Activated CD4-positive, alpha-beta T cell treated with anti-CD3 and anti-CD28 coated beads for 36 hours (primary cell): ENCODE results near the gene TPPP. TPM values are rescaled to one million over a fixed set of nuclear protein-coding genes. Genes with fewer than 3 reads are reported as not detected.
"Not testable (repeated sequence)": the region's sequence is repeated elsewhere in the genome, so short reads cannot be mapped to it uniquely, and the experiment has no call there.

Experiments used
- ATAC-seq: fragments of 200-7000 bp; cut with Tn5 transposase; one replicate; pipeline ENCODE4 v1.10.0; 2021; ENCODE audit warnings: mild to moderate bottlenecking, moderate library complexity
- CTCF ChIA-PET: fragments of 350-600 bp; sonication (Branson Sonifier 250); formaldehyde crosslinking; loops from one replicate; lab custom pipeline; 2021; ENCODE audit warnings: antibody characterized with exemption; lab: Charles Lee
- POLR2A ChIA-PET: fragments of 350-600 bp; sonication (Branson Sonifier 250); formaldehyde crosslinking; loops from one replicate; lab custom pipeline; 2021; ENCODE audit warnings: antibody characterized with exemption, inconsistent platforms; lab: Charles Lee
- DNase-seq: peaks from one replicate; pipeline ENCODE4 v3.0.0-alpha.2; 2020
- H3K27ac Mint-ChIP-seq: one replicate; pipeline ENCODE4 v1.8.0; 2021; ENCODE audit warnings: mixed read lengths
- H3K27me3 Mint-ChIP-seq: one replicate; pipeline ENCODE4 v1.8.0; 2021; ENCODE audit warnings: mixed read lengths
- H3K36me3 Mint-ChIP-seq: one replicate; pipeline ENCODE4 v1.8.0; 2021; ENCODE audit warnings: low read depth, mixed read lengths
- H3K4me1 Mint-ChIP-seq: one replicate; pipeline ENCODE4 v1.8.0; 2021; ENCODE audit warnings: mixed read lengths
- H3K4me3 Mint-ChIP-seq: one replicate; pipeline ENCODE4 v1.8.0; 2021; ENCODE audit warnings: mild to moderate bottlenecking, moderate library complexity, mixed read lengths
- H3K9me3 Mint-ChIP-seq: one replicate; pipeline ENCODE4 v1.8.0; 2021; ENCODE audit warnings: low read depth, mixed read lengths
- intact Hi-C, 2 experiments: fragments of 100-400 bp; cut with DNase I in 1 of 2; cut with micrococcal nuclease in 1 of 2; formaldehyde crosslinking; loops; one replicate each; pipeline versions ENCODE4 v1.14.2 to v1.15.1; 2022 to 2024; cut with DNase I, micrococcal nuclease
- total RNA-seq, 2 experiments: library from RNA; stranded (reverse); gene quantifications; one replicate each; pipeline ENCODE4 v1.2.3, GENCODE V29; 2021

Gene TPPP
- total RNA-seq, 2 experiments from 2014 or later = 0.21 TPM

- Mint-ChIP-seq H3K27ac (no peak overlapping the region), H3K4me1 (no peaks in the 10 kb centered on the region), H3K27me3 (peaks cover 3% of the 10 kb centered on the region), H3K4me3 (peak overlapping the region; percentile 19), H3K9me3 (peaks cover 2% of the 10 kb centered on the region), H3K36me3 (no peaks in the 10 kb centered on the region)
- ChIA-PET CTCF (interaction anchor here (0.6 kb wide), 1 partner anchor 243 kb away, joined by 3 read pairs; no protein-coding TSS in a partner anchor), POLR2A (no interaction called here)
- intact Hi-C loops = loop anchor here in 1 of 2 experiments (2.0 kb wide), 5 partner anchors 67 to 219 kb away; partner anchors contain the start of genes BRD9, CEP72, TRIP13 and ZDHHC11B
- DNase-seq = no peak
- ATAC-seq = no peak
Observed at GRCh38 chr5:691817-692528, 1.2 kb downstream of the TPPP start.

GRCh38 chr5:691049-691448, 2.1 kb downstream of the TPPP start:
- intact Hi-C loops, POLR2A ChIA-PET, H3K9me3 Mint-ChIP-seq, H3K27me3 Mint-ChIP-seq, DNase-seq, H3K36me3 Mint-ChIP-seq, CTCF ChIA-PET, H3K27ac Mint-ChIP-seq, H3K4me1 Mint-ChIP-seq, H3K4me3 Mint-ChIP-seq: not testable (repeated sequence)
- ATAC-seq = peak; percentile 23

DNA sequence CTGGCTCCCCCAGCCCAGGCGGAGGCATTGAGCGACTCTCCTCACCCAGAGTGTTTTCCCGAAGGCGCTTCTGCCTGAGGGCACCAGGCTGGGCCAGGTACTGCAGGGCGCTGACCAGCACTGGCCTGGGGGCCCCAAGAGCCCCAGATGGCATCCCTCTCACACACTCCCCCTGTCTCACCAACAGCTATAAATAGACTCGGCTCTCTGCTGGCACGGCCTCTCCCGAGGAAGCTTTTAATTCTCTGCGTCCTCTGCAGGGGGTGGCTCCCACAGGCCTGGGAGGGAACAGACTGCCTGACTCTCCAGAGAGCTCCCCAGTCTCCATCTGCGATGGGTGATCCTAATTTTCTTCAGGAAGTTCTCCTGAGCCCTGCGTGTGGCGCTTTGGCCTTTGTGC, 2.9 kb downstream of the TPPP start:
- H3K4me1 Mint-ChIP-seq, H3K4me3 Mint-ChIP-seq, POLR2A ChIA-PET, DNase-seq, H3K27ac Mint-ChIP-seq, H3K36me3 Mint-ChIP-seq, CTCF ChIA-PET, H3K27me3 Mint-ChIP-seq, ATAC-seq, H3K9me3 Mint-ChIP-seq, intact Hi-C loops: not testable (repeated sequence)

DNA sequence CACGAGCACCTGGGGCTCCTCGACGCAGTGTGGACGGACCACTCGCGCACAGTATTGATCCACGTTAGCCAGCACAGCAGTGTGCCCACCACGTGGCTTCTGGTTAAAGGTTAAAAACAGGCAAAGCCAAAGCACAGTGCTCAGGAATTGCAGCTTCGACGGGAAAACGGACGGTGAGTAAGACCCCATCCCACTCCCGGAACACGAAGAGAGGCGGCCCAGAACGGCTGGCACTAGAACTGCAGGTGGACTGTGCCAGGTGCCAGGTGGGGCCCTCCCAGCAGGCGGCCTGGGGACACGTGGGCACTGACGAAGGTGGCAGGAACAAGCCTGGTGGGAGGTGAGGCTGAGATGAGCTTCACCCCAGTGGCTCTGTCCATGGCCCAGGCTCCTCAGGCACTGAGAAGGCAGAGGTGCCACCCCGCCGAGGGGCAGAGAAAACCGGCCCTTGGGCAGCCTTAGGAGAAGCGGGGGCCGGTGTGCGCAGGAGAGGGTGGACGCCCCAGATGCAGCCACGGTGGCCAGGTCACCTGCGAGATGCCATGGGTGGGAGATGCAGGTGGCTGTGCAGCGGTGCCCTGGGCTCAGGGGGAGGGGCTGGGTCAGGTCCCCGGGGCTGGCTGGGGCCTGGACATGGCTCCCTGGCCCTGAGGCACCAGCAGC, 4.7 kb downstream of the TPPP start:
- intact Hi-C loops, ATAC-seq, CTCF ChIA-PET: not testable (repeated sequence)

DNA sequence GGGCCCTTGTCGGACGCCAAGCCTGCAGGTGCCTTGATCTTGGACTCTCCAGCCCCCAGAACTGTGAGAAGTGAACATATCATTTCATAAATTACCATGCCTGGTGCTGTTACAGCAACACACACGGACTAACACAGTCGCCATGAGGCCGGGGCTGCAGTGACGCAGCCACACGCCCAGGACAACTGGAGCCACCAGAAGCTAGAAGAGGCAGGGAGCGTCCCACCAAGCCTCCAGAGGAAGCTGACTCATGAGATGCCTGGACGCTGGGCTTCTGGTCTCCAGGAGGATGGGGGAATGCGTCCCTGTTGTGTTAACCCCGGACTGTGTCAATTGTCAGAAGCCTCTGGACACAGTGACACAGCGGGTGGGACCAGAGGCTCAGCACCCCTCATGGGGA, 6.2 kb downstream of the TPPP start:
- H3K4me3 Mint-ChIP-seq, CTCF ChIA-PET, H3K27me3 Mint-ChIP-seq, intact Hi-C loops, POLR2A ChIA-PET, H3K4me1 Mint-ChIP-seq, H3K27ac Mint-ChIP-seq, H3K9me3 Mint-ChIP-seq, ATAC-seq, H3K36me3 Mint-ChIP-seq, DNase-seq: not testable (repeated sequence)

More for the DNA sequence above, 4.7 kb downstream of the TPPP start:
- H3K36me3 Mint-ChIP-seq, H3K27ac Mint-ChIP-seq, H3K4me3 Mint-ChIP-seq, H3K4me1 Mint-ChIP-seq, H3K9me3 Mint-ChIP-seq, DNase-seq, H3K27me3 Mint-ChIP-seq, POLR2A ChIA-PET: not testable (repeated sequence)

DNA sequence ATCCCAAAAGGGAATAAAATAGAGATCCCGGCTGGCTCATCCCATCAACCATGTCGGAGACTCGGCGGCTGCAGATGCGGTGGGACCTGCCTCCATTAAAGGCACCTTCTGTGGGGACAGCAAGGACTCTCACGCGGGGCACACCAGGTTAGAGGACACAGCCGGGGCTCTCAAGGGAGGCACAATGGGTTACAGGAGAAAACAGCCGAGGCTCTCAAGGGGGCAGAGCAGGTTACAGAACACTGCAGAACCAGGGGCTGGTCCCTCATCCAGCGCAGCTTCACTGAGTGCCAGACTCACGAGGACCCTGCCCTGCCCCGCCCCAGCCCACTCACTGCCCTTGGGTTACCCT, 7.0 kb downstream of the TPPP start:
- CTCF ChIA-PET, H3K27ac Mint-ChIP-seq, H3K36me3 Mint-ChIP-seq, DNase-seq, H3K4me1 Mint-ChIP-seq, ATAC-seq, POLR2A ChIA-PET, intact Hi-C loops, H3K27me3 Mint-ChIP-seq, H3K4me3 Mint-ChIP-seq, H3K9me3 Mint-ChIP-seq: not testable (repeated sequence)

DNA sequence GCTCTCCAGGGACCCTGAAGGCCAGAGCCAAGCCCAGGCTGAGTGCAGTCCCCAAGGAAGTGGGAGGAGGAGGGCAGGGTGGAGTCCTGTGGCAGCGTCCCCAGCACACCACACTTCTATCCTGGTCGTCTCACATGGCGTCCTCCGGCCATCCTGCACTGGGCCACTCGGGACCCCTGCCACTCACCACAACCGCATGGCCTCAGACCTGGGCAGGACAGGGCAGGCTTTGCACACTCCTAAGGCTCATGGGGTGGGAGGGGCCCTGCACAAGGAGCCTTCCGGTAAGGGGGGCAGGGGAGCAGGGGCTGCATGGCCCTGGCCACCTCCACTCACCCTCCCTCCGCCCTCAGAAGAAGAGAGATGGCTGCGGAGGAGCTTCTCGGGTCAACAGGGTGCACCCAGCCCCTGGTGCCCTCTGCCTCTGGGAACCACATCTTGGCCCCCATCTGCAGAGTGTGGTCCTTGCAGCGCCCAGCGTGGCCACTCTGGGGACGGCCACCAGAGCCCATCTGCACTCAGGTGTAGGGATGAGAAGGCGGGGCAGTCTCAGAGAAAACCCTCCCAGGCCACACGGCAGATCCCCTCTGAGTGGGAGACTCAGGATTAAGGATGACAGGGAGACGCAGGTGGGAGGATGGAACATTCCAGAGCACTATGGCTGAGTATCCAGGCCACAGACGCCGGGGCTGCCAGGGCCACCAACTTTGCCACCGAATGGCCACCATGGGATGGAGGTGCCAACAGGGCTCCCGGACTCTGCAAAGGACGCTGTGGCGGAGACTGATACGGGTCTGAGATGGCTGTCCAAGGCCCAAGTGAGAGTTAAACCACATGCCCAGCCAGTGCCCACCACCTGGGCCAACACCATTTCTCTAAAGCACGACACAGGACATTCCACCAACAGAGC, 7.6 kb downstream of the TPPP start:
- Mint-ChIP-seq H3K36me3 (no peaks in the 10 kb centered on the region), H3K4me1 (no peaks in the 10 kb centered on the region), H3K4me3 (no peak overlapping the region), H3K27me3 (no peaks in the 10 kb centered on the region), H3K27ac (no peak overlapping the region), H3K9me3 (no peaks in the 10 kb centered on the region)
- POLR2A ChIA-PET = no interaction called here
- DNase-seq (no peak), ATAC-seq (no peak)
- CTCF ChIA-PET = no interaction called here
- intact Hi-C loops = no loop called here

- intact Hi-C loops = loop anchor here in 1 of 2 experiments (5.0 kb wide), 1 partner anchor 93 kb away; no protein-coding TSS in a partner anchor
- ChIA-PET CTCF (no interaction called here), POLR2A (no interaction called here)
- H3K4me1 Mint-ChIP-seq = no peaks in the 10 kb centered on the region
- H3K27ac Mint-ChIP-seq = no peak overlapping the region
- no peak overlapping the region for H3K4me3 Mint-ChIP-seq
- no peaks in the 10 kb centered on the region for H3K27me3 Mint-ChIP-seq
- no peaks in the 10 kb centered on the region for H3K36me3 Mint-ChIP-seq
- DNase-seq (no peak), ATAC-seq (no peak)
- H3K9me3 Mint-ChIP-seq = no peaks in the 10 kb centered on the region
Observed at GRCh38 chr5:684751-685216, 8.4 kb downstream of the TPPP start.

DNA sequence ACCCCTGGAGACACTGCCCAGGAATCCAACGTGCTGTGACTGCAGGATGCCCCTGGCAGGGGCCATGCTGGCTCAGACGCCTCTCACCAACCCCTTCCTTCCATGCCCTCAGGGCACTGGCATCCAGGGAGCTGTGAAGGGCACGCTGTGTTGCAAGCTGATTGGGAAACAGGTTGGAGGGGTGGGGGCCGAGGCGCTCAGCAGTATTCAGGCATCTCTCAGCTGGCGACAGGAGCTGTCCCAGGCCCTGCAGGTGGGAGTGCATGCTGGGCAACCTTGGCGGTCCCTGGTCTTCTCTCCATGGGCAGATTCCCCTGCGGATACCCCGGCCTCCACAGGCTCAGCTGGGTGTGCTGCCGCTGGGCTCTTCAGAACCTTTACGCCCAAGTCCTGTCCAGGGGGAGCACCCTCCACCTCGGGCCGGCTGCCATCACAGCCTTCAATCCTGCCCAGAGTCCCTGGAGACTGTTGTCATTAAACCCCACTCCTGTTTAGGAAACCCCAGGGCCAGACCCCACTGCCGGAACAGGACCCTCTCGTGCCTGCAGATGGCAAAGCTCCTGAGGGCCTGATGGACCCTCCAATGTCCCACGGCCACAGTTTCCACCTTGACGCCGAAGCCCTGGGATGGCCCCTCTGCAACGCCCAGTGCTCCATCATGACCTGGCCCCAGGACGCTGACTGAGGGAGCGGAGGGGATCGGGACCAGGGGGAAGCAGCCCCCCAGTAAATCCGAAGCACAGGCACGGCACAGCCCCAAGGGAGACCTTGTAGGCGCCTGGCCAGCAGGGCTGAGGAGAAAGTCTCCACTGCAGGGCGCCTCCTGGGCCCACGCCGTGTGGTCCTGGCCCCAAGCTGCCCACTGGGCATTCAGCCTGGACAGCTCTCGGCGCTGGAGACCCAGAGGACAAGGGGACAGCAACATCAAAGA, 9.3 kb downstream of the TPPP start:
- Mint-ChIP-seq H3K36me3 (no peaks in the 10 kb centered on the region), H3K27ac (no peak overlapping the region), H3K4me3 (no peak overlapping the region), H3K9me3 (no peaks in the 10 kb centered on the region), H3K27me3 (no peaks in the 10 kb centered on the region), H3K4me1 (no peaks in the 10 kb centered on the region)
- ChIA-PET CTCF (no interaction called here), POLR2A (no interaction called here)
- no peak for ATAC-seq
- intact Hi-C loops = loop anchor here (1.0 to 5.0 kb wide), 2 partner anchors 91 to 93 kb away; no protein-coding TSS in a partner anchor
- DNase-seq = no peak

DNA sequence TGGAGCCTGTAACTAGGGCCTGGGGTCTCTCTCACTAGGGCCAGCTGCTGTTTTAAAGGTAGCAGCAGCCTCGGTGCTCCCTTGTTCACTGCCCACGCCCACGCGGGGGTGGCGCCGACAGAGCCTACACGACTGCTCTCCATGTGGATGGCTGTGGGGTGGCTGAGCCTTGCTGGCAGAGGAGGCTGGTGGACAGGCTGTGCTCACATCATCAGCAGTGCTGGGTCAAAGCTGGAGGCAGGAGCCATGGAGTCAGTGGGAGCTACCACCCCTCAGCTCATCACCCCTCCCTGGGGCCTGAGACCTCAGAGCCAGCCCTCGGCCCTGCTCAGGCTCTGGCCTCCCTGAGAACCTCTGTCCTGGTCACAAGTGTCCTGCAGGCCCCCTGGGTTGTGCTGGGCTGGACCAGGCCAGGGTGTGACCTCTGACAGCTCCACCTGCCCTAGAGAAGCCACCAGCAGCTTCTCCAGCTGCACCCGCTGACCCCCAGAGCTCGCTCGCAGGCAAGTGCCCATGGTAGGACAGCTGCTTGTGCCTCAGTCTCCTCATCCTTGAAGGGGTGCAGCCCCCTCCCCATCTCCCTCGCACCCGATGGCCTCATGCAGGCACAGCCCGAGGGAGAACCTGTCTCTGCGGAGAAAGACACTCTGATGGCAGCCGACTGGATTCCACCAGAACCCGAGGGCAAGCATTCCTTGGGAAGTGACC, 10.3 kb downstream of the TPPP start:
- H3K36me3 Mint-ChIP-seq, H3K27ac Mint-ChIP-seq, H3K27me3 Mint-ChIP-seq, ATAC-seq, CTCF ChIA-PET, H3K9me3 Mint-ChIP-seq, H3K4me1 Mint-ChIP-seq, DNase-seq, H3K4me3 Mint-ChIP-seq: not testable (repeated sequence)
- POLR2A ChIA-PET = interaction anchor here (0.6 kb wide), 1 partner anchor 92 kb away, joined by 3 read pairs; no protein-coding TSS in a partner anchor
- intact Hi-C loops = loop anchor here (1.0 to 5.0 kb wide), 2 partner anchors 92 to 94 kb away; no protein-coding TSS in a partner anchor
